Stimulated activated CD4-positive, alpha-beta T cell treated with anti-CD3 and anti-CD28 coated beads, Interleukin-12 subunit alpha, Interleukin-12 subunit beta, amount 100 ng/mL, for 4 hours (primary cell): Measurements from ENCODE around the gene DUSP12.
"Not testable (repeated sequence)": the region's sequence is repeated elsewhere in the genome, so short reads cannot be mapped to it uniquely, and the experiment has no call there.

ENCODE experiments used
- DNase-seq: peaks from one replicate; pipeline ENCODE4 v3.0.0-alpha.2; 2020

The DUSP12 gene

GRCh38 chr1:161749509-161750407, at the start of gene DUSP12:
TSS of gene DUSP12 (plus strand) at chr1:161749786. CDS start at chr1:161749802, 16 bp downstream.
- peak; percentile 82 for DNase-seq

- no peak for DNase-seq
These were observed 47.3 kb upstream of the DUSP12 start for GRCh38 chr1:161702250-161702649.

- DNase-seq = no peak
These were observed 44.0 kb upstream of the DUSP12 start for GRCh38 chr1:161705537-161705936.

- no peak for DNase-seq
These were observed 43.5 kb upstream of the DUSP12 start for GRCh38 chr1:161706113-161706481.

- no peak for DNase-seq
These were observed 42.9 kb upstream of the DUSP12 start, which contains the start of gene FCRLA for GRCh38 chr1:161706482-161707347. TSS of gene FCRLA (plus strand) at chr1:161707229. CDS start at chr1:161707265, 36 bp downstream.

GRCh38 chr1:161707503-161707902, 42.1 kb upstream of the DUSP12 start:
- DNase-seq = no peak

GRCh38 chr1:161709373-161709772, 40.2 kb upstream of the DUSP12 start:
- DNase-seq = no peak

GRCh38 chr1:161710560-161710959, 39.0 kb upstream of the DUSP12 start:
- DNase-seq = no peak

- no peak for DNase-seq
These were observed 30.8 kb upstream of the DUSP12 start for GRCh38 chr1:161718559-161719324.

- DNase-seq = no peak
These were observed 30.3 kb upstream of the DUSP12 start for GRCh38 chr1:161719325-161719611.

GRCh38 chr1:161720422-161720821, 29.2 kb upstream of the DUSP12 start:
- no peak for DNase-seq

- DNase-seq = no peak
These were observed 28.4 kb upstream of the DUSP12 start, which contains the start of gene FCRLB for GRCh38 chr1:161720956-161721737. TSS of gene FCRLB (plus strand) at chr1:161721544. CDS start at chr1:161722673, 1,129 bp downstream.

- no peak for DNase-seq
These were observed 27.7 kb upstream of the DUSP12 start for GRCh38 chr1:161721738-161722343.

- DNase-seq = no peak
These were observed 27.2 kb upstream of the DUSP12 start for GRCh38 chr1:161722406-161722805.

- no peak for DNase-seq
These were observed 26.0 kb upstream of the DUSP12 start for GRCh38 chr1:161723459-161724141.

- not testable (repeated sequence) for DNase-seq
These were observed 24.2 kb upstream of the DUSP12 start for GRCh38 chr1:161725258-161725907.

GRCh38 chr1:161725908-161726472, 23.6 kb upstream of the DUSP12 start:
- peak; percentile 26 for DNase-seq

GRCh38 chr1:161726473-161727255, 22.9 kb upstream of the DUSP12 start:
- peak; percentile 63 for DNase-seq

- DNase-seq = no peak
These were observed 22.2 kb upstream of the DUSP12 start for GRCh38 chr1:161727256-161727924.
